WTC11 (cell line): ENCODE results near the gene SMIM20.

ENCODE experiments used
- CBFB ChIP-seq: sonication (generic); formaldehyde crosslinking; IDR thresholded peaks from 2 replicates; pipeline ENCODE4 v1.8.1; 2022; ENCODE audit warnings: mild to moderate bottlenecking, low read depth, missing genetic modification reagents
- CREM ChIP-seq: sonication (generic); formaldehyde crosslinking; IDR thresholded peaks from 2 replicates; pipeline ENCODE4 v1.8.1; 2022; ENCODE audit warnings: mild to moderate bottlenecking, missing genetic modification reagents, moderate library complexity
- ERG ChIP-seq: fragments of 250-450 bp; sonication (Bioruptor Pico); IDR thresholded peaks from 2 replicates; pipeline ENCODE4 v1.8.0; 2021; ENCODE audit warnings: mild to moderate bottlenecking
- GTF2I ChIP-seq: fragments of 250-450 bp; sonication (Bioruptor Pico); conservative IDR thresholded peaks from 2 replicates; pipeline ENCODE4 v1.4.0; 2021; ENCODE audit warnings: mild to moderate bottlenecking
- NR1H2 ChIP-seq: sonication (generic); formaldehyde crosslinking; IDR thresholded peaks from 2 replicates; pipeline ENCODE4 v1.9.0; 2021; ENCODE audit warnings: mild to moderate bottlenecking, moderate library complexity, missing genetic modification reagents
- ZNF416 ChIP-seq: fragments of 250-450 bp; sonication (Bioruptor Pico); IDR thresholded peaks from 2 replicates; pipeline ENCODE4 v1.9.0; 2021; ENCODE audit warnings: mild to moderate bottlenecking, inconsistent platforms
- TF ChIP-seq, protein P1 (sequence below): fragments of 200-600 bp; IDR thresholded peaks from 2 replicates; pipeline ENCODE4 v1.8.0; 2022; ENCODE audit warnings: antibody characterized with exemption
- TF ChIP-seq, protein P2 (sequence below): sonication (generic); formaldehyde crosslinking; IDR thresholded peaks from 2 replicates; pipeline ENCODE4 v1.8.0; 2022; ENCODE audit warnings: mild to moderate bottlenecking, missing genetic modification reagents
- TF ChIP-seq, protein P3 (sequence below): sonication (generic); formaldehyde crosslinking; conservative IDR thresholded peaks from 2 replicates; pipeline ENCODE4 v1.8.1; 2022; ENCODE audit warnings: mild to moderate bottlenecking, missing genetic modification reagents

- TF ChIP-seq ZNF416 (CRISPR knock-in tag) (no peak), CREM (CRISPR knock-in tag) (no peak), NR1H2 (CRISPR knock-in tag) (no peak), CBFB (no peak), GTF2I (no peak), ERG (CRISPR knock-in tag) (no peak)
- TF ChIP-seq, protein P1, sequence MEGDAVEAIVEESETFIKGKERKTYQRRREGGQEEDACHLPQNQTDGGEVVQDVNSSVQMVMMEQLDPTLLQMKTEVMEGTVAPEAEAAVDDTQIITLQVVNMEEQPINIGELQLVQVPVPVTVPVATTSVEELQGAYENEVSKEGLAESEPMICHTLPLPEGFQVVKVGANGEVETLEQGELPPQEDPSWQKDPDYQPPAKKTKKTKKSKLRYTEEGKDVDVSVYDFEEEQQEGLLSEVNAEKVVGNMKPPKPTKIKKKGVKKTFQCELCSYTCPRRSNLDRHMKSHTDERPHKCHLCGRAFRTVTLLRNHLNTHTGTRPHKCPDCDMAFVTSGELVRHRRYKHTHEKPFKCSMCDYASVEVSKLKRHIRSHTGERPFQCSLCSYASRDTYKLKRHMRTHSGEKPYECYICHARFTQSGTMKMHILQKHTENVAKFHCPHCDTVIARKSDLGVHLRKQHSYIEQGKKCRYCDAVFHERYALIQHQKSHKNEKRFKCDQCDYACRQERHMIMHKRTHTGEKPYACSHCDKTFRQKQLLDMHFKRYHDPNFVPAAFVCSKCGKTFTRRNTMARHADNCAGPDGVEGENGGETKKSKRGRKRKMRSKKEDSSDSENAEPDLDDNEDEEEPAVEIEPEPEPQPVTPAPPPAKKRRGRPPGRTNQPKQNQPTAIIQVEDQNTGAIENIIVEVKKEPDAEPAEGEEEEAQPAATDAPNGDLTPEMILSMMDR, result no peak
- TF ChIP-seq, protein P2, sequence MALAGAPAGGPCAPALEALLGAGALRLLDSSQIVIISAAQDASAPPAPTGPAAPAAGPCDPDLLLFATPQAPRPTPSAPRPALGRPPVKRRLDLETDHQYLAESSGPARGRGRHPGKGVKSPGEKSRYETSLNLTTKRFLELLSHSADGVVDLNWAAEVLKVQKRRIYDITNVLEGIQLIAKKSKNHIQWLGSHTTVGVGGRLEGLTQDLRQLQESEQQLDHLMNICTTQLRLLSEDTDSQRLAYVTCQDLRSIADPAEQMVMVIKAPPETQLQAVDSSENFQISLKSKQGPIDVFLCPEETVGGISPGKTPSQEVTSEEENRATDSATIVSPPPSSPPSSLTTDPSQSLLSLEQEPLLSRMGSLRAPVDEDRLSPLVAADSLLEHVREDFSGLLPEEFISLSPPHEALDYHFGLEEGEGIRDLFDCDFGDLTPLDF, result no peak
- TF ChIP-seq, protein P3, sequence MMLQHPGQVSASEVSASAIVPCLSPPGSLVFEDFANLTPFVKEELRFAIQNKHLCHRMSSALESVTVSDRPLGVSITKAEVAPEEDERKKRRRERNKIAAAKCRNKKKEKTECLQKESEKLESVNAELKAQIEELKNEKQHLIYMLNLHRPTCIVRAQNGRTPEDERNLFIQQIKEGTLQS (CRISPR knock-in tag), result no peak
These were observed 9.7 kb downstream of the SMIM20 start for GRCh38 chr4:25923745-25924144.
